DOHH2 (cell line): ENCODE results near the gene GPR173.

Source experiments
- H3F3A ChIP-seq: fragments of 200-600 bp; sonication (generic), shearing (Covaris generic); 2 replicates; pipeline ENCODE4 v1.6.0; 2016; ENCODE audit warnings: antibody characterized with exemption, mild to moderate bottlenecking; ENCODE audit not compliant: control insufficient read depth, insufficient read depth
- H3K27ac ChIP-seq: fragments of 200-600 bp; sonication (generic); 2 replicates; pipeline ENCODE4 v1.5.1; 2014; ENCODE audit warnings: low read depth, mild to moderate bottlenecking, low read length, moderate library complexity
- H3K27me3 ChIP-seq: fragments of 200-600 bp; sonication (generic); 2 replicates; pipeline ENCODE4 v1.6.1; 2014; ENCODE audit warnings: mild to moderate bottlenecking, low read length, mixed read lengths; ENCODE audit not compliant: control insufficient read depth
- H3K36me3 ChIP-seq: fragments of 200-600 bp; sonication (generic); 2 replicates; pipeline ENCODE4 v1.6.1; 2014; ENCODE audit warnings: mild to moderate bottlenecking, low read length, moderate library complexity, mixed read lengths; ENCODE audit not compliant: control insufficient read depth
- H3K4me1 ChIP-seq: fragments of 200-600 bp; sonication (generic); 2 replicates; pipeline ENCODE4 v1.6.1; 2014; ENCODE audit warnings: mild to moderate bottlenecking, low read length, mixed read lengths; ENCODE audit not compliant: control insufficient read depth
- H3K4me2 ChIP-seq: fragments of 200-600 bp; sonication (generic); 2 replicates; pipeline ENCODE4 v1.6.0; 2014; ENCODE audit warnings: mild to moderate bottlenecking, low read length, moderate library complexity
- H3K4me3 ChIP-seq: fragments of 200-600 bp; sonication (generic); 2 replicates; pipeline ENCODE4 v1.5.1; 2014; ENCODE audit warnings: mild to moderate bottlenecking, low read length, mixed read lengths
- H3K79me2 ChIP-seq: fragments of 200-600 bp; sonication (generic); 2 replicates; pipeline ENCODE4 v1.6.1; 2014; ENCODE audit warnings: mild to moderate bottlenecking, low read length, mixed read lengths; ENCODE audit not compliant: control insufficient read depth
- H3K9me2 ChIP-seq: fragments of 200-600 bp; sonication (generic); replicated peaks from 2 replicates; pipeline ENCODE4 v1.6.1; 2014; ENCODE audit warnings: mild to moderate bottlenecking, low read length, mixed read lengths; ENCODE audit not compliant: control insufficient read depth
- H3K9me3 ChIP-seq: fragments of 200-600 bp; sonication (generic); 2 replicates; pipeline ENCODE4 v1.6.1; 2014; ENCODE audit warnings: antibody characterized with exemption, low read length, mixed read lengths; ENCODE audit not compliant: control insufficient read depth, insufficient read depth
- H4K20me1 ChIP-seq: fragments of 200-600 bp; sonication (generic); 2 replicates; pipeline ENCODE4 v1.6.0; 2014; ENCODE audit warnings: low read depth, mild to moderate bottlenecking, antibody characterized with exemption, low read length, moderate library complexity; ENCODE audit not compliant: control insufficient read depth, insufficient read depth
- CTCF ChIP-seq: fragments of 200-600 bp; sonication (generic); IDR thresholded peaks from one replicate; pipeline ENCODE4 v1.5.1; 2014; ENCODE audit warnings: antibody characterized with exemption, mild to moderate bottlenecking, low read depth, low read length; ENCODE audit not compliant: poor library complexity, severe bottlenecking
- EZH2phosphoT487 ChIP-seq: fragments of 200-600 bp; sonication (generic); IDR thresholded peaks from 2 replicates; pipeline ENCODE4 v1.6.1; 2017; ENCODE audit warnings: borderline replicate concordance, mild to moderate bottlenecking, antibody characterized with exemption, low read length, moderate library complexity, mixed read lengths

The GPR173 gene

GRCh38 chrX:53071064-53071463 lies 22.5 kb downstream of the GPR173 start:
- no peaks in the 10 kb centered on the region for H3K27me3 ChIP-seq
- peaks cover 16% of the 10 kb centered on the region for H3F3A ChIP-seq
- H3K36me3 ChIP-seq, result no peaks in the 10 kb centered on the region
- no peaks in the 10 kb centered on the region for H3K9me2 ChIP-seq
- H3K4me1 ChIP-seq, result peaks cover 25% of the 10 kb centered on the region
- H3K9me3 ChIP-seq, result no peaks in the 10 kb centered on the region
- H3K79me2 ChIP-seq, result no peaks in the 10 kb centered on the region
- peak overlapping the region; percentile 95 for H3K27ac ChIP-seq
- H3K4me3 ChIP-seq, result peak overlapping the region; percentile 75
- H3K4me2 ChIP-seq, result peak overlapping the region; percentile 75
- H4K20me1 ChIP-seq, result no peaks in the 10 kb centered on the region
- TF ChIP-seq CTCF, result no peak
- TF ChIP-seq EZH2phosphoT487, result no peak

GRCh38 chrX:53071604-53072417 lies 23.2 kb downstream of the GPR173 start:
- Histone ChIP-seq H3K27me3 (no peaks in the 10 kb centered on the region), H3K4me3 (peak overlapping the region; percentile 75), H3K9me2 (no peaks in the 10 kb centered on the region), H3F3A (peaks cover 16% of the 10 kb centered on the region), H3K27ac (peak overlapping the region; percentile 95), H4K20me1 (no peaks in the 10 kb centered on the region), H3K36me3 (no peaks in the 10 kb centered on the region), H3K79me2 (no peaks in the 10 kb centered on the region), H3K4me2 (peak overlapping the region; percentile 75), H3K9me3 (no peaks in the 10 kb centered on the region), H3K4me1 (peaks cover 25% of the 10 kb centered on the region)
- no peak for TF ChIP-seq EZH2phosphoT487
- TF ChIP-seq CTCF, result peak; percentile 65

GRCh38 chrX:53072418-53073114 lies 24.0 kb downstream of the GPR173 start:
- Histone ChIP-seq H3K4me2 (peak overlapping the region; percentile 75), H3K4me1 (peaks cover 25% of the 10 kb centered on the region), H4K20me1 (no peaks in the 10 kb centered on the region), H3K9me3 (no peaks in the 10 kb centered on the region), H3K4me3 (peak overlapping the region; percentile 75), H3K9me2 (no peaks in the 10 kb centered on the region), H3K27ac (peak overlapping the region; percentile 95), H3F3A (peaks cover 16% of the 10 kb centered on the region), H3K36me3 (no peaks in the 10 kb centered on the region), H3K79me2 (no peaks in the 10 kb centered on the region), H3K27me3 (no peaks in the 10 kb centered on the region)
- TF ChIP-seq CTCF, result no peak
- TF ChIP-seq EZH2phosphoT487, result no peak
